Activated T-cell treated with anti-CD3 and anti-CD28 coated beads, Interleukin-2, amount 50 U/mL, for 72 hours (primary cell): ENCODE measurements around the gene SRSF3. TPM values are rescaled to one million over a fixed set of nuclear protein-coding genes. Genes with fewer than 3 reads are reported as not detected.
"Not testable (repeated sequence)": the region's sequence is repeated elsewhere in the genome, so short reads cannot be mapped to it uniquely, and the experiment has no call there.

Source experiments
- ATAC-seq, 2 donors: fragments of 150-1000 bp; cut with Tn5 transposase; replicated peaks in 1 of 2; 2 replicates each; pipeline ENCODE4 v1.10.0; 2021; ENCODE audit warnings: moderate library complexity in 2 of 2, mild to moderate bottlenecking in 1 of 2
- DNase-seq, 2 donors: peaks; one replicate each; pipeline ENCODE4 v3.0.0; 2021 to 2022; ENCODE audit warnings: mixed read lengths in 1 of 2
- H3K27ac Mint-ChIP-seq: one replicate; pipeline ENCODE4 v1.8.0; 2022; ENCODE audit warnings: mild to moderate bottlenecking, moderate library complexity, mixed read lengths
- H3K27me3 Mint-ChIP-seq: one replicate; pipeline ENCODE4 v1.8.0; 2022; ENCODE audit warnings: low read depth, mixed read lengths
- H3K36me3 Mint-ChIP-seq, 2 donors: one replicate each; pipeline ENCODE4 v1.8.0; 2022; ENCODE audit warnings: mixed read lengths in 2 of 2, mild to moderate bottlenecking in 1 of 2; ENCODE audit not compliant: insufficient read depth in 2 of 2
- H3K4me1 Mint-ChIP-seq: one replicate; pipeline ENCODE4 v1.8.0; 2022; ENCODE audit warnings: low read depth, mixed read lengths
- H3K4me3 Mint-ChIP-seq, 2 donors: one replicate each; pipeline ENCODE4 v1.8.0; 2022; ENCODE audit warnings: mild to moderate bottlenecking in 2 of 2, mixed read lengths in 2 of 2, moderate library complexity in 2 of 2
- H3K9me3 Mint-ChIP-seq, 2 donors: one replicate each; pipeline ENCODE4 v1.8.0; 2022; ENCODE audit warnings: mixed read lengths in 2 of 2
- total RNA-seq, 2 donors: library from RNA; stranded (reverse); gene quantifications; one replicate each; pipeline ENCODE4 v1.2.3, GENCODE V29; 2022

SRSF3 gene
- total RNA-seq, 2 donors from 2014 or later, result 409 to 541 TPM

DNA sequence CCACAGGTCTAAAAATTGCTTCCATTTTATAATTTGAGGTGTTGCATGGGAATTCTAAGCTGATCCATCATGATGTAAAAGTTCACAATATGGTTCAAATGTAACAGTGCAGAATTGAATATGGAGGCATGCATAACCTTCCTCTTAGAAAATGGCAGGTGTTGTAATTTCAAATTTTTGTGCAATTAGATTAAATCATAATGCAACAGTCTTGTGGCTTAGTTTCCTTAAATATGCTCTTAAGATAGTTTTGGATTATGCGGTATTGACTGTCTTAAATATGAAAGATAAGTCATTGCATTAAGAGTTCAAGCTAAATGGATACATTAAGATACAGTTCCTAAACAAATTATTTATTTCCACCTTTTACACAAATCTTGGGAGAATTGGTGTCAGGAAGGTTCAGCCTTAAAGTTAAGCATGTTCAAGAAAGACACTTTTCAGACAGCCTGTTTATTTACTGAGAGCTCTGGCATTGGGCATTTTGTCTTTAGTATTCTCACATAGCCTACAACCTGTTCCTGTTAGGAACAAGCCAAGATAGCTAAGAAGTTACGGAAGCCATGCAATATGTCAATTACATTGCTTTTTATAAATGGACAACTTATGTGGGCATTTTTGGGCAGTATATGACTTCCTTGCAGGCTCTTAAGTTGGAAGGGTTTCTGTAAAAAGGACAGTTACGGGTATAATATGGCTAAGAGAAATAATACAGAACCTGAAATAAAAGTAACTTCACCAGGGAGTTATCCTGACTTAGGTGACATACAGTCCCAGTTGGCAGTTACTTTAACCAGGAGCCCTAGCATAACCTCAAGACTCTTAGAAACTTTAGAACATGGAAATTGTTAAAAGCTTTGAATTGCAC, 9.3 kb downstream of the SRSF3 start:
- Mint-ChIP-seq H3K4me1 (peaks cover 83% of the 10 kb centered on the region), H3K27ac (peak overlapping the region; percentile 96), H3K36me3 (peaks cover 34 to 86% of the 10 kb centered on the region in 2 donors), H3K9me3 (no peaks in the 10 kb centered on the region), H3K27me3 (no peaks in the 10 kb centered on the region), H3K4me3 (peak overlapping the region in 1 of 2 donors; percentile 90)
- DNase-seq (no peak), ATAC-seq (no peak)

DNA sequence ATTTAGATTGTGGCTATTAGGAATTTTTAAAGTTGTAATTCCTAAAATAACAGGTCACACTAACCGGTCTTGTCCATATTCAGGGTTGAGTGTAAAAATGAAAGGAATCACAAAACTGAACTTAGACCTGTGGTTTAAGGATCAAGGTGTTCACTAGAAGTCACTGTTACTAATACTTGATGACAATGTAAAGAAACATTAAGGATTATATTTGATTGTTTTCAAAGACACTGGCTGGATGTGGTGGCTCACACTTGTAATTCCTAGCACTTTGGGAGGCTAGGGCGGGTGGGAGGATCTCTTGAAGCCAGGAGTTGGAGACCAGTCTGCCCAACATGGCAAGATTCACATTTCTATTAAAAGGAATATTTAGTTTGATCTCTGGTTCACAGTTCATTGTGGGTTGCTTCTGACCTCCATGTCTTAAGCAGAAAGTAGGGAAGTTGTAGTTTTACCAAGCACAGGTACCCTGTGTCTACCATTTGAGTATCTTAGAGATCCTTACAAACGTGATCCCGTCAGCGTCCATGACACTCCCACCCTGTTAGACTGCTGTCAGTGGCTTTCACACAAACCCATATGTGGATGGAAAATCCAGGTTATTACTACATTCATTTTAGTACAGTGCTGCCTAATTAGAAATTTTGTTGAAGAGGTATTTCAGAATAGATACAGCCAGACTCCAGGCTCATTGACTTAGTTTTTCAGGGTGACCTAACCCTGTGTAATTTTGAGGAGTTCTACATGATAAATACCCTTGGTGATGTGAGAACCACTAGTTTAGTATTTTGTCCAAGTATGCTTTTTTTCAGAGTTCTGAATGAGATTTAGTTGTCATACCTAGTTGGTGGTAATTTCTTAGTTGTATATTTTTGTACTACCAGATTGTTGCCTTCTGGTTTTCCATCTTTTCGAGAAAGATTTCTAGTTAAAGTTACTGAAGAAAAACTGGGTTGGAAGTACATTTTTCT, 10.2 kb downstream of the SRSF3 start:
- Mint-ChIP-seq H3K4me1 (peaks cover 78% of the 10 kb centered on the region), H3K27ac (peak overlapping the region; percentile 96), H3K9me3 (no peaks in the 10 kb centered on the region), H3K4me3 (peak overlapping the region in 1 of 2 donors; percentile 27), H3K27me3 (no peaks in the 10 kb centered on the region), H3K36me3 (peaks cover 31 to 77% of the 10 kb centered on the region in 2 donors)
- DNase-seq, result no peak
- peak; percentile 2 to 12 for ATAC-seq

GRCh38 chr6:36605143-36605542, 11.0 kb downstream of the SRSF3 start:
- peak overlapping the region; percentile 91 for H3K27ac Mint-ChIP-seq
- H3K9me3 Mint-ChIP-seq, result no peaks in the 10 kb centered on the region
- peaks cover 70% of the 10 kb centered on the region for H3K4me1 Mint-ChIP-seq
- DNase-seq, result no peak
- no peaks in the 10 kb centered on the region for H3K27me3 Mint-ChIP-seq
- H3K36me3 Mint-ChIP-seq, result peaks cover 27 to 77% of the 10 kb centered on the region in 2 donors
- peak; percentile 8 to 10 for ATAC-seq
- peak overlapping the region in 1 of 2 donors; percentile 9 for H3K4me3 Mint-ChIP-seq

- H3K27ac Mint-ChIP-seq, result peak overlapping the region; percentile 91
These were observed 11.6 kb downstream of the SRSF3 start for GRCh38 chr6:36605560-36606391.

DNA sequence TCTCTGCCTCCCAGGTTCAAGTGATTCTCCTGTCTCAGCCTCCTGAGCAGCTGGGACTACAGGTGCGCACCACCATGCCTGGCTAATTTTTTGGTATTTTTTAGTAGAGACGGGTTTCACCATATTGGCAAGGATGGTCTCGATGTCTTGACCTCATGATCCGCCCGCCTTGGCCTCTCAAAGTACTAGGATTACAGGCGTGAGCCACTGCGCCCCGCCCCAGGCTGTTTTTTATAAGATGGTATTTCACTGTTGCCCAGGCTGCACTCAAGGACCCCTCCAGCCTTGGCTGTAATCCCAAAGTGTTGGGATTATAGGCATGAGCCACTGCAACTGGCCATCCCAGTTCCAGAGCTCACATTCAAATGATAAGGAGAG, 13.1 kb downstream of the SRSF3 start:
- not testable (repeated sequence) for ATAC-seq, H3K4me3 Mint-ChIP-seq, H3K9me3 Mint-ChIP-seq, DNase-seq, H3K27me3 Mint-ChIP-seq
- Mint-ChIP-seq H3K4me1 (peaks cover 55% of the 10 kb centered on the region), H3K27ac (peak overlapping the region; percentile 82), H3K36me3 (peaks cover 29 to 65% of the 10 kb centered on the region in 2 donors)

More at GRCh38 chr6:36605560-36606391, 11.6 kb downstream of the SRSF3 start:
- Mint-ChIP-seq H3K36me3 (peaks cover 25 to 73% of the 10 kb centered on the region in 2 donors), H3K9me3 (no peaks in the 10 kb centered on the region), H3K27me3 (no peaks in the 10 kb centered on the region), H3K4me3 (peak overlapping the region; percentile 4 to 53), H3K4me1 (peaks cover 67% of the 10 kb centered on the region)
- ATAC-seq (peak in 1 of 2 donors; percentile 4), DNase-seq (no peak)

GRCh38 chr6:36607683-36608386, 13.7 kb downstream of the SRSF3 start:
- H3K27ac Mint-ChIP-seq, result peak overlapping the region; percentile 82
- ATAC-seq, result no peak
- H3K4me3 Mint-ChIP-seq, result no peak overlapping the region
- H3K36me3 Mint-ChIP-seq, result peaks cover 27 to 60% of the 10 kb centered on the region in 2 donors
- DNase-seq, result no peak
- H3K27me3 Mint-ChIP-seq, result no peaks in the 10 kb centered on the region
- H3K9me3 Mint-ChIP-seq, result no peaks in the 10 kb centered on the region
- H3K4me1 Mint-ChIP-seq, result peaks cover 52% of the 10 kb centered on the region

DNA sequence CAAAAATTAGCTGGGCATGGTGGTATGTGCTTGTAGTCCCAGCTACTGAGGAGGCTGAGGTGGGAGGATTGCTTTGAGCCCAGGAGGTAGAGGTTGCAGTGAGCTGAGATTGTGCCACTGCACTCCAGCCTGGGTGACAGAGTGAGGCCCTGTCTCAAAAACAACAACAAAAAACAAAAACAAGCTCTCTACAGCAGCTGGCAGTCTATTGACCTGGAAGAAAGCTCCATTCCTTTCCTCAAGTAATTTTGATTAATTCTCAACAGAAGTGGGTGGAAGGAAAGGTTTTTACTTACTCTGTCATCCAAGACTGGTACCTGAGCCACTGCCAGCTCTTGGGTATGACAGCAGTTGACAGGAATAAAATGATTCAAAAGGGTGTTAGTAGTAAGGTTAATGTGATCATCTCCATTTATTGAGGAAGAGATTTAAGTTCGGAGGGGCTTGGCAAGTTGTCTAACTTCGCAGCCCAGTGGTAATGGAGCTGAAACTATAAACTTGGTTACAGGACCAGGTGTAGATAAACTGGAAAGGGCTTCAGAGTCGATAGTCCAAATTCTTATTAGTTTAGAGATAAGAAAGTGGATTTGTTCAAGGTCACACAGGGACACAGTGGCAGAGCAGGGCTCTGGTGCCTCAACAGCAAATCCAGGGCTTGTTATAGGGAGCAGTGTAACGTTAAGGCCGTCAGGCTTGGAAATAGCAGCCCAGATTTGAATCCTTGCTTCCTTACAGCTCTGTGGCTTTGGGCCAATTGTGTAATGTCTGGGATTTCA, 14.8 kb downstream of the SRSF3 start:
- Mint-ChIP-seq H3K36me3 (peaks cover 24 to 48% of the 10 kb centered on the region in 2 donors), H3K4me1 (peaks cover 46% of the 10 kb centered on the region), H3K27me3 (no peaks in the 10 kb centered on the region), H3K9me3 (no peaks in the 10 kb centered on the region), H3K4me3 (no peak overlapping the region), H3K27ac (peak overlapping the region; percentile 36)
- ATAC-seq (peak in 1 of 2 donors; percentile 10), DNase-seq (no peak)

GRCh38 chr6:36609582-36609981, 15.4 kb downstream of the SRSF3 start:
- peak overlapping the region; percentile 47 for H3K27ac Mint-ChIP-seq
- peaks cover 46% of the 10 kb centered on the region for H3K4me1 Mint-ChIP-seq
- H3K4me3 Mint-ChIP-seq, result no peak overlapping the region
- no peaks in the 10 kb centered on the region for H3K27me3 Mint-ChIP-seq
- peak in 1 of 2 donors; percentile 16 for ATAC-seq
- H3K36me3 Mint-ChIP-seq, result peaks cover 21 to 43% of the 10 kb centered on the region in 2 donors
- DNase-seq, result no peak
- H3K9me3 Mint-ChIP-seq, result no peaks in the 10 kb centered on the region

DNA sequence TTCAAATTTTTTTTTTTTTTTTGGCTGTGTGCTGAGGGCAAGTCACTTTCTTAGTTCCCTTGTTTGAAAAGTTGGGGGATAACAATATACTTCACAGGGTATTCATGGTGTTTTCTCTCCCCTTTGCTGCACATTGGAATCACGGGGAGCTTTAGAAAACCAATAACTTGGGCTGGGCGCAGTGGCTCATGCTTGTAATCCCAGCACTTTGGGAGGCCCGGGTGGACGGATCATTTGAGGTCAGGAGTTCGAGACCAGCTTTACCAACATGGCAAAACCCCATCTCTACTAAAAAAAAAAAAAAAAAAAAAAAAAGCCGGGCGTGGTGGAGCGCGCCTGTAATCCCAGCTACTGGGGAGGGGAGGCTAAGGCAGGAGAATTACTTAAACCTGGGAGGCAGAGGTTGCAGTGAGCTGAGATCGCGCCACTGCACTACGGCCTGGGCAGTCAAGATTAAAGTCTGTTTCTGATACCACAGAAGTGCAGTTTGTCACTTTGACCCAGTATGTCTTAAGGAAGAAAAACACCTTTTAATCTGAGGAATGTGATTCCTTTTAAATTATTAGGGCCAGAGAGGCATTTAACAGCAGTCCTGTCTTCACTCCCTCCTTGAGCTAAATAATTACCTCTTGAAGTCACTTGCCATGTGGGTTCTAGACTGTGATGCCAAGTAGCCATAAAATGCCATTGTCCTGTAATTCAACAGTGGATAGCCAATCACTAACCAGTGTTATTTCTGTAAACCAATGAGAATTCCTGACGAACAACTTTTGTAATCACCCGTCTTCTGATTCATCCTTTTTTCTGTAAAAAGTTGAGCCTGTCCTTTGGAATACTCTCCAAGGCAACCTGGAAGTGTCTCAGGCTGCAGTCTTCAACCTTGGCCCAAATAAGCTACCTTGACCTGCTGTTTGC, 16.1 kb downstream of the SRSF3 start:
- Mint-ChIP-seq H3K9me3 (no peaks in the 10 kb centered on the region), H3K27ac (peak overlapping the region; percentile 47), H3K36me3 (peaks cover 16 to 36% of the 10 kb centered on the region in 2 donors), H3K4me3 (no peak overlapping the region), H3K4me1 (peaks cover 44% of the 10 kb centered on the region), H3K27me3 (no peaks in the 10 kb centered on the region)
- DNase-seq, result no peak
- no peak for ATAC-seq

- no peak for ATAC-seq
- H3K4me3 Mint-ChIP-seq, result no peak overlapping the region
These were observed 16.8 kb downstream of the SRSF3 start for GRCh38 chr6:36610956-36611336.

More at GRCh38 chr6:36610956-36611336, 16.8 kb downstream of the SRSF3 start:
- H3K4me1 Mint-ChIP-seq, result peaks cover 39% of the 10 kb centered on the region
- H3K36me3 Mint-ChIP-seq, result peaks cover 14 to 32% of the 10 kb centered on the region in 2 donors
- no peaks in the 10 kb centered on the region for H3K9me3 Mint-ChIP-seq
- DNase-seq, result no peak
- no peaks in the 10 kb centered on the region for H3K27me3 Mint-ChIP-seq
- H3K27ac Mint-ChIP-seq, result peak overlapping the region; percentile 17
